ENCODE data around the gene CECR2. TPM values are rescaled to one million over a fixed set of nuclear protein-coding genes. Genes with fewer than 3 reads are reported as not detected.

Gene CECR2
- total RNA-seq, 1 experiment from 2014 or later: 0.24 TPM

DNA sequence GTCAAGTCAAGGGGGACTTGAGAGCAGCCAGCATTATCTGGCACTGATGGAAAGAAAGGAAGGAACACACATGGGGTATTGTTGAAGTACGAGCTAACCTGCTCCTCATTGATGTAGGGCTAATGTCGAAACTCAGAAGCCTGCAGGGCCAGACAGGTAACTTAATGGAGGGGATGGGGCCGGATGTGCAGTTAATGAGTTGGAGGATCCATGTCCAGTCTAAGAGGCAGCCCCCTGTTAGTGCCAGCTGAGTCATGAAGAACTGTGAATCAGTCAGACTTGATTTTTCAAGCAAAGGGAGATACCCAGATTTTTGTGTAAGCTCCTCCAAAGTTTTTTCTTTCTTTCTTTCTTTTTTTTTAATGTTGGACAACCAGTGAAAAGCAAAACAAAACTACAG lies 65.6 kb downstream of the CECR2 start:
- in situ Hi-C loops (cut with HindIII; ENCODE audit: low pct_unique_long_range_greater_than_20kb, low sequenced_read_pairs): no loop called here
- no peak for DNase-seq (ENCODE audit: low read depth)

DNA sequence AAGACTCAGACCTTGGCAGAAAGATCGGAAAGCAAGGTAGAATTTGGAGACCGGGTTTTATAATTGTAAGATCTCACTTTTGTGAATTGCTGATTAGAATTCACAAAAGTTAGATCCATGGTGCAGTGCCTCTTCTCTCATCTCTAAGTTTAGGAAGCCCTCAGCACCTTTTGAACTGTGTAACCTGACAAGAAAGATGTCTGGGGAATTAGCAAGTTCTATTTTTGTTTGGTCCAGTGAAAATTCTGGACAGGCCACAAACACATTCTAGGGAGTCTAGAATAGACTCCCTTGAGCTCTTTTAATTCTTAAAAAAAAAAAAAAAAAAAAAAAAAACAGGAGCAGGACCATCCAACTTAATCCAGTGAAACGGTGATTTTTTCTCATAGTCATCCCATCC lies 66.1 kb downstream of the CECR2 start:
- in situ Hi-C loops (cut with HindIII; ENCODE audit: low pct_unique_long_range_greater_than_20kb, low sequenced_read_pairs): no loop called here

DNA sequence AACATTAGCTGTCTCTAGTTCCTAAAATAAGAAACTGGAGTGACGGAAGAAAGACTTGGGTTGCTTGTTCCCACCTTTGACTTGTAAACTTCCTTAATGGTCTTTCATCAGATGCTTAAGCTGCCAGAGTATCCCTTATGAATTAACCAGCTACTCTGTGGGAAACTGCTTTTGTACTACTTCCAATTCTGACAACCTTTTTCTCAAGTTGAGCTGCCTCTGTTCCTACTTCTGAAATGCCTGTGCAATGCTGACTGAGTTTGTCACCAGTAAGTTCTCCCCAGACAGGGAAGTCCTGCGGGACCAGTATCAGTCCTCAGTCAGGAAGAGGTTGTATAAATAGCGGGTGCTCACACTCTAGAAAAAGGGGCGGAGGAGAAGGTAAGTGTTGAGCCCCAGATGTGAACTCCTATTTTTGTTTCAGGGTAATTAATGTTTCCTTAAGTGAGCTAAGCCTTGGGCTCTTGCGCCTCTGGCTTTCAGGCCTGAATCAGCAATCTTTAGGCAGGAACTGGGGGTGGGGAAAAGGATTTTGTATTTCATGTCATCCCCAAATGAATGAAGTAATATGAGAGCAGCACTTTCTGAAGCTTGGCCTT lies 67.2 kb downstream of the CECR2 start:
- in situ Hi-C loops (cut with HindIII; ENCODE audit: low pct_unique_long_range_greater_than_20kb, low sequenced_read_pairs): no loop called here
- DNase-seq (ENCODE audit: low read depth): no peak

More for the DNA sequence above, 66.1 kb downstream of the CECR2 start:
- DNase-seq (ENCODE audit: low read depth): no peak

DNA sequence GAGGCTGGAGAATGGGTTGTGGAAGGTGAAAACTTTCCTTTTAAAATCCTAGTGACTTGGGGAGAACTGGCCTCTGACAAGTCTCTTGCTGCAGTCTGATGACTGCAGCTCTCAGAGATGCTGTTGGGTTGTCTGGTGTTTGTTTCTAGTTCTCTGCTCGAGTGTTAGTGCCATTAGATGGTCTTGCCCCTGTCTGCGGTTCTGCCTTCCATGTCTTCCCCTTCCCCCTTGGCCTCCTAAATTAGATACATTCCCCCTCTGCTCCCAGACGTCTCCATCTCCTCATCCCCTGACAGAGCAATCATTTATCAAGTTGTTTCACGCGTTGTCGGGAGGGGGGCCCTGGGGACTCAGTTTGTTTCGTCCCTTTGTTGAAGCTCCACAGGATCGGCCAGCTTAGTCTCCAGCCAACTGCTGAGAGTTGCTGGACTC lies 67.7 kb downstream of the CECR2 start:
- in situ Hi-C loops (cut with HindIII; ENCODE audit: low pct_unique_long_range_greater_than_20kb, low sequenced_read_pairs): no loop called here

DNA sequence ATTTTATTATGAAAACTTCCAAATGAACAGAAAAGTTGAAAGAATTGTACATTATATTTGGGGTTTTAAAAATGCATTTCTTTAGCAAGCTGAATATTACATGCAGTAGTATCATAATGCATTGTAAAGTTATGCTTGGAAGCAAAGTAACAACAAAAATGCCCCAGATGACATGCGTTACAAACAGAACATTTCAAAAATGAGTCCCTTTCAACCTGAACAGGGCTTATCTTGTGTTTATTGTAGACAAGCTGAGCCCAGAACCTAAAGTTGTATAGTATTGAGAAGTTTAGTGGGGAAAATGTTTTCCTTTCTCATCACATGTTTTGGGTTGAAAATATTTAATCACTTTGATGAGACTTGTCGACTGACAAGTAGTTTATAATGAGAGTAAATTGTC lies 68.8 kb downstream of the CECR2 start:
- no peak for DNase-seq (ENCODE audit: low read depth)
- in situ Hi-C loops (cut with HindIII; ENCODE audit: low pct_unique_long_range_greater_than_20kb, low sequenced_read_pairs): no loop called here

More for the DNA sequence above, 67.7 kb downstream of the CECR2 start:
- DNase-seq (ENCODE audit: low read depth): no peak

DNA sequence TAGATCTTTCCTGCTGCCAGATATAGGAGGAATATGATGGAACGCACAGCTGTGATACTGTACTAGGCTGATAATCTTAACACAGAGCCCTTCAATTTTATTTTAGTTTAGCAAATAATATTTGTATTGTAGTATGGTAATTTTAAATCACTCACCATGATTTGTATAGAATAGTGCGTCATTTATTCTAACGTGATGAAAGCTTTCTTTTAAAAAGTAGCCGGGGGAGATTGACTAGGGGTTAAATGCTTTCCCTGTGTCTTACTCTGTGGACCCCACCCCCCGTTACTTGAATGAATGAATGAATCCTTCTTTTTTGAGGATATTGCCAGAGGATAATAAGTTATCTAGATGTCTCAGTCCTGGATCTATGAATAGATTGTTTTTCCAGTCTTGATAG lies 72.1 kb downstream of the CECR2 start:
- in situ Hi-C loops (cut with HindIII; ENCODE audit: low pct_unique_long_range_greater_than_20kb, low sequenced_read_pairs): no loop called here
- DNase-seq (ENCODE audit: low read depth): no peak

DNA sequence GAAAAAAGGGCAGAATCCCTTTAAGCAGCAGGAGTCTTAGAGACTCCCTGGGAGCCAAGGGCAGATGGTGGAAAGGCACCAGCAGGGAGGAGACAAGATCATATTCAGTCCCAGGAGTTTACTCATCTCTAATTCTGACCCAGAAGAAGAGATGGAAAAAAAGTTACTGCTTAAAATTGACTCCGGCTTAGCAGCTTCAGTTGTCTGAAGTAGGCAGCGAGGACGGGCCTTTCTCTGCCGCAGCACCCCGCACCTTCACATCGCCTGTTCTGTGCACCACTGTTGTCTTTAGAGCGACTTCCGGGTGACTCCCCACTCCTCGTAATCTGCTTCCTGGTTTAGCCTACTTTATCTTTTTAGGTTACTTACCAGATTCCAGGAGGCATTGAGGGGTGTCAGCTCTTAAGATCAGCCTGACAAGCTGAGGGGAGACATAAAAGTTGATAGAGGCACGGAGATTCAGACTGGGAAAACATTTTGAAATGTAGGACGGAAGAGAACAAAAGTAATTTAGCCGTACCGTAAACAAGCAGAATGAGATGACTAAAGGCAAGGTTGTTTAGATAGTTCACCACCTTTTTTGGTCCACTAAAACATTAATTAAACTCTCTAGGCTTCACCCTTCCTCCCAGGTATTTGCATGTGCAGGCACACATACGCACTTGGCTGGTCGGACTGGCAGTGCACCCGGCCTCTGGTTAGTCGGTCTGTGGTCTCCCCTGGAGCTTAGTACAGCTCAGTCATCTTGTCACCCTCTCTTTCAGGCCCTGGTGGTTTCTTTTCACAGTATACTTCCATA lies 74.3 kb downstream of the CECR2 start:
- DNase-seq (ENCODE audit: low read depth): no peak
- in situ Hi-C loops (cut with HindIII; ENCODE audit: low pct_unique_long_range_greater_than_20kb, low sequenced_read_pairs): no loop called here

DNA sequence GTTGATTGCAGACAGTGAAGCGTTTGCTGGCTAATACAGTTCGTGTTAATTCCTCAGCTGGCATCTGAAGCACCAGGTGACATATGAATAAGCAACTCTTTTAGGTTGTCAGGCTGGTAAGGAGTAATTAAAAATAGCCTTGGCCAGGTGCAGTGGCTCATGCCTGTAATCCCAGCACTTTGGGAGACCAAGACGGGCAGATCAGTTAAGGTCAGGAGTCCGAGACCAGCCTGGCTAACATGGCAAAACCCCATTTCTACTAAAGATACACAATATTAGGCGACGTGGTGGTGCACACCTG lies 74.9 kb downstream of the CECR2 start:
- no peak for DNase-seq (ENCODE audit: low read depth)
- in situ Hi-C loops (cut with HindIII; ENCODE audit: low pct_unique_long_range_greater_than_20kb, low sequenced_read_pairs): no loop called here

DNA sequence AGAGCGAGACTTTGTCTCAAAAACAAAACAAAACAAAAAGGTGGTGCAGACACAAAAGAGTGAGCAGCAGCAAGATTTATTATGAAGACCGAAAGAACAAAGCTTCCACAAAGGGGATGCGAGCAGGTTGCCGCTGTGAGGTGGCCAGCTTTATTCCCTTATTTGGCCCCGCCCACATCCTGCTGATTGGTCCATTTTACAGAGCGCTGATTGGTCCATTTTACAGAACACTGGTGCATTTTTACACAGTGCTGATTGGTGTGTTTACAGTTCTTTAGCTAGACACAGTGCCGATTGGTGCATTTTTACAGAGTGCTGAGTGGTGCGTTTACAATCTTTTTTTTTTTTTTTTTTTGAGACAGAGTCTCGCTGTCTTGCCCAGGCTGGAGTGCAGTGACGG lies 77.4 kb downstream of the CECR2 start:
- no peak for DNase-seq (ENCODE audit: low read depth)
- in situ Hi-C loops (cut with HindIII; ENCODE audit: low pct_unique_long_range_greater_than_20kb, low sequenced_read_pairs): no loop called here

DNA sequence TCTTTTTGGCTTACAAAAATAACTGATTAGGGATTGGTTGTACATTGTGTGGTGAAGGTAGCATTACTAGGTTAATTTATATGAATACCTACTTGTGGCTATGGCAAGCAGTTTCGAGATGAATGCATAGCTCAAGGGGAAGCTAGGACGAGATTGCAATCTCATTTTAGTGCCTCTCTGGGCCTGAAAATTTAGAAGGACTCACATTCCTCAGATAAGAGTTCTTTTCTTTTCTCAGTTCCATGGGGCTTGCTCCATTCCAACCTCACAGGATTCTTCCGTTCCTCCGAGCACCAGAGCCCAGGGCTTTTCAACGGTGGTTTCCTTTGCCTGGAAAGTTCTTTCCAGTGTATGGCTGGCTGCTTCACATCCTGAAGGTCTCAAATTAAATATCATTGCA lies 82.1 kb downstream of the CECR2 start:
- DNase-seq (ENCODE audit: low read depth): no peak
- in situ Hi-C loops (cut with HindIII; ENCODE audit: low pct_unique_long_range_greater_than_20kb, low sequenced_read_pairs): no loop called here

DNA sequence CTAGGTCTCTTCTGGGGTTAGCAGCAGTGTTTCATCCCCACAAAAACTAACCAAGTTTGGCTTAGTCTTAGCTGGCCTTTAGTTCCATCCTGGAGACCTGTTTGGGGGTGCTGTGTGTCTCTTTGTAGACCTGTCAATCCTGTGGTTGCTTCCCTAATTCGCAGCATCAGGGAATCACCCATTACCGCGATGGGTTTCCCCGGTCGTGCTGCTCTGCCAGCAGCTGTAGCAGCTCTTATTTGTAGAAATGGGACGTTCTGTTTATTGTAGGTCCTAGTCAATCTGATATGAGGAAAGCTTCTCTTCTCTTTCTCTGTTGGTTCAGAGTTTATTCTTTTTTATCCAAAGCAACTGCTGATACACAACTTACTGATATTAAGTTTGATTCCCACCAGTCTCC lies 91.6 kb downstream of the CECR2 start:
- in situ Hi-C loops (cut with HindIII; ENCODE audit: low pct_unique_long_range_greater_than_20kb, low sequenced_read_pairs): no loop called here
- DNase-seq (ENCODE audit: low read depth): no peak

DNA sequence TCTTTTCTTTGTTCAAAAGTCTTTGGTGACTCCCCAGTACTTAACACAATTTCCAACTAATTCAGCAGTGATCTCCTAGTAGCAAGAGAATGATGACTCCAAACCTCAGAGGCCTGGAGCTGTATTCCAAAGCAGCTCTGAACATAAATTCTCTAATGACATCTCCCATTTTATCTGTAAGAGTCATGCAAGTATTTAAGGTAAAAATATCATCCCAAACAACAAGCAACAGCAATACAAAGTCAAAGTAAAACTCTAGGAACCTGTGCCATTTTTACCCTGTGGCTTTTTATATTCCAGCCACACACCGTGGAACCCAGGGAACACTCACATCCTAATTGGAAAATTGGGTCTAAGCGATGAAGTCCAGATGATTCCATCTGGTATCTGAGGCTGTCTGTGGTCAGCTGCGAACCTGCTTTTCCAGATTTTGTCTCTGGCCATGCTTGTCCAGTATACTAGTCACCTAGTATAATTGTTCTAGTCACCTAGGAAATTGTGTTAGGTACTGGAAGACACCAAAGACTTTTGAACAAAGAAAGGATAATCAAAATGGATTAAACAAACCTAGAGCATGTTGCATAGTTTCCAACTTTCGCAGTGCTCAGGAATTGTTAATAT lies 101.7 kb downstream of the CECR2 start:
- in situ Hi-C loops (cut with HindIII; ENCODE audit: low pct_unique_long_range_greater_than_20kb, low sequenced_read_pairs): no loop called here
- DNase-seq (ENCODE audit: low read depth): no peak

DNA sequence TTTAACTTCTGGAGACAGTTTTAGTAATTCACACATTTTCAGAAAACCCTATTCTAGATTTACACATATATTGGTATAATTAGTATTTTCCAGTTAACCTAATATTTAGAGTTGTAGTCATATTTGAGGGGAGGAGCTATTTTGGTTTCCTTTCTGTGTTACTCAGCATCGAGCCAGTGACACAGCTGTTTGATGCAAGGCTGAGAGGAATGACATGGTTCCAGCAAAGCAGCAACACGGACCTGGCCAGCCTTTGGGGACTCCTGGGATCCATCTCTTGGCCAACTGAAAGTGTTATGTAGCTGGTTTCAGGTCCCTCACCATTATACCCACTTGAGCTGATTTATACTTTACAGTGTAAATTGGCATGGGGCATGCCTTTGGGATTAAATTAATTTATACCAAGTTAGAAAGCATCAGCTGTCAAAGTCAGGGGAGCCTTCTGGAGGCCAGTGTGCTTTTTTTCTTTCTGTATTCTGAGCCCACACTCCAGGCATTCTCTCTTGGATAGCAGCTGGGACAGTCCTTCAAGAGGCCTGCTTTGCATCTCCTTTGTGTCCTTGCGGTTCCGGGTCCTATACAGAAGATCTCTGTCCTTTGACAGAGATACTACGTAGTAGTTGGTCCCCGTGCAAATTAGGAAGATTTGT lies 102.8 kb downstream of the CECR2 start:
- in situ Hi-C loops (cut with HindIII; ENCODE audit: low pct_unique_long_range_greater_than_20kb, low sequenced_read_pairs): no loop called here
- DNase-seq (ENCODE audit: low read depth): no peak

DNA sequence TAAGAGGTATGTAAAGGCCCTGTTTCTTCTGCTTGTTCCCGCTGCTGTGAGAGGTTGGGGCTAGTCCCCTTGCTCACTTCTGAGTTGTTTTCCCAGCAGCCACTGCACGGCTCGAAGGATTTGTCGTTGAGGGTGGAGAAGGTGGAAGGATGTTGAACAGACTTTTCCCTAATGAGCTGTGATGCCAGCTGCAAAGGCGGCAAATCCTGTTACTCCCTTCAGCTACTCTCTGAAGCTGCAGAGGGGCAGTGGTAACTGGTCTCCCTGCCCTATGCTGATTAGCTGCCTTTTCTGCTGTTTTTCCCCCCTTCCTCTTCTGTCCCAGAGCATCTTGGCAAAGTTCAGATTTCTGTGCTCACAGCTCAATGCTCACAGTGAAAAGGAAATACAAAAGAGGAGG lies 103.7 kb downstream of the CECR2 start:
- no peak for DNase-seq (ENCODE audit: low read depth)
- in situ Hi-C loops (cut with HindIII; ENCODE audit: low pct_unique_long_range_greater_than_20kb, low sequenced_read_pairs): no loop called here

DNA sequence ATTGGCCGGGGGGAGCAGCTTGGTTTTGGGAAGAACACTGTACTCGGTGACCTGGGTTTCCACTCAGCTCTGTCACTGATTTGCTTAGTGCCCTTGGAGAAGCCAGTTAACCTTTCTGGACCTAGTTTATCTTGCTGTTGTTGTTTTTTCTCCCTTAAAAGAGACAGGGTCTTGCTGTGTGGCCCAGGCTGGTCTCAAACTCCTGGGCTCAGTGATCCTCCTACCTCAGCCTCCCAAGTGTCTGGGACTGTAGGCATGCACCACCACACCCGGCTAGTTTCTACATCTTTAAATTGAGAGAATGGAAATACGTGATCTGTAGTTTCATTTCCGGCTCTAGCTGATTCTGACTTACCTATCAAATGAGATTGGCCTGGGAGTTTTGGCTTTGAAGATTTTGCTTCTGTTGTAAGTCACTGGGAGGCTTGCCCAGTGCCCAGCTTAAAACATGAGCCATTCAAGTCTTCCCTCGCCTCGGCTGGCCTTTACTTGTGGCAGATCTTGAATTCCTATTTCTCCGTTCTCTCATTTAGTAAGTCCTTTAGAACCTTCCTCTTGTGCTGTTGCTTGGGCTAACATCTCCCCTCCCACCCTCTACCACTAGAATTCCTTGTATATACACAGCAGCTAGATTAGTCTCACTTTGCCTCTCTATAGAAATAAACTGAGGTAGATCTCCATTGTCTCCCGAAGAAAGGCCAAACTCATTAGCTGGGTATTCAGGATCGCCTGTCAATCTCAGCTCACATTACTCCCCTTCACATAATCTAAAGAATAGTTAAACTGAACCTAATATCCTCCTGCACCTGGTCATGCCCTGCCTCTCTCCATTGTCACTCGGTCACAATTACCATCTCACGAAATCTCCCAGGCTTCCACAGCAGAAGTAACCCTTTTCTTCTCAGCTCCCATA lies 106.3 kb downstream of the CECR2 start:
- in situ Hi-C loops (cut with HindIII; ENCODE audit: low pct_unique_long_range_greater_than_20kb, low sequenced_read_pairs): no loop called here
- DNase-seq (ENCODE audit: low read depth): no peak

DNA sequence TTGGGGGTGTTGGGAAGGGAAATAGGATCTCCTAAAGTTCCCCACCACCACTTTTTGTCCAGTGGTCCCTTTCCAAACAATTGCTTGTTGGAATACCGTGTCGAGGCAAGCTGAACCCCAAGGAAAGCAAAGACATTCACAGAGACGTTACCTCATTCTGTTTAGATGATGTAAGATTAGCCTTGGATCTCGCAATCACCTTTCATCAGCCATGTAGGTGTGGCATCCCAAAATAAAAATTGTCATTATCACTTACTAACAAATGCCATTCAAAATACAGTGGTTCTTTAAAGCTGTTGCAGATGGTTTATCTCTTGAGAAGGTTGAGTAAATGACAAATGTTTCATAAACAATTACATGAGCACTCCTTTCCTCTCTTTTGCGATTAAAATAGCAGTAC lies 107.6 kb downstream of the CECR2 start:
- DNase-seq (ENCODE audit: low read depth): no peak
- in situ Hi-C loops (cut with HindIII; ENCODE audit: low pct_unique_long_range_greater_than_20kb, low sequenced_read_pairs): no loop called here

DNA sequence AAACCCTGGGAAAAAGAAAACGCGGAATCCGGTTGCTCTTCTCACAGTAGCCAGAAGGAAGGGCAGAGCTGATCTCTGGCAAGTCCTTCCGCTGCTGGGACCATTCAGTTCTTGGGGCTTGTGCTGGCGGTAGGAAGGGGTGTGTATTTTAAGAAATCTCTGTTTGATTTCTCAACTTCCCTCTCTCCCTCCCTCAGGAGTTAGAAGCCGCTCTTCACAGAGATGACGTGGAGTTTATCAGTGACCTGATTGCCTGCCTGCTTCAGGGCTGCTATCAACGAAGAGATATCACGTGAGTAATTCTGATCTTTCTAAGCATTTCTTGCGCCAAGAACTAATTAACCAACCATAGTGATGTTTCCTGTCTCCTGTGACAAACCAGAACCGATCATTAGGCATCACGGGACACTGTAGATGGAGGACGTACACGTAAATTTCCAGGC lies 108.2 kb downstream of the CECR2 start:
- in situ Hi-C loops (cut with HindIII; ENCODE audit: low pct_unique_long_range_greater_than_20kb, low sequenced_read_pairs): no loop called here
- DNase-seq (ENCODE audit: low read depth): no peak

DNA sequence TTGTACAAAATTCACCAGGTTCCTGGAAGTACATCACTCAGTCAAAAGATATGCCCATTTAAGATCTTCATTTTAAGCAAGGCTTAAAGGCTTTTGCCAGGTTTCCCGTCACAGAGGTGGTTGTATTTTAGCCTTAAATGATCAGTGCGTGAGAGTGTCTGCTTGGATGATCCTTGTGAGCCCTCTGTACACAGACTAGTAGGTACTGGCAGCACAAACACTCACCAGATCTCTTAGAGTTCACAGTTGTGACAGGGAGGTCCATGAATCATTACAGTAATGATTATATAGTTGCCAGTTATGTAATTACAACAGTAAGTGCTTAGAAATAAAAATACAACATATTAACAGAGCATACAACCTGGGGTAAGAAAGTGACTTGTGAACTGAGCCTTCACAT lies 109.9 kb downstream of the CECR2 start:
- in situ Hi-C loops (cut with HindIII; ENCODE audit: low pct_unique_long_range_greater_than_20kb, low sequenced_read_pairs): no loop called here
- no peak for DNase-seq (ENCODE audit: low read depth)
